BJ (cell line): ENCODE results near the gene UROC1. TPM values are rescaled to one million over a fixed set of nuclear protein-coding genes. Genes with fewer than 3 reads are reported as not detected.

Experiments used
- CTCF ChIA-PET: fragments of 350-600 bp; formaldehyde crosslinking; extraction: SDS; loops from one replicate; lab custom pipeline; 2021; ENCODE audit warnings: antibody characterized with exemption, inconsistent platforms; lab: Yijun Ruan, JAX
- POLR2A ChIA-PET: fragments of 300-600 bp; sonication (Branson Sonifier 250); formaldehyde crosslinking; extraction: SDS; loops from one replicate; lab custom pipeline; 2021; ENCODE audit warnings: antibody characterized with exemption; lab: Charles Lee
- DNase-seq: peaks from one replicate; pipeline ENCODE4 v3.0.0-alpha.2; 2011; ENCODE audit warnings: low read depth
- H3K27me3 ChIP-seq: 2 replicates; pipeline ENCODE4 v1.6.0; 2011; ENCODE audit warnings: low read length; ENCODE audit not compliant: control insufficient read depth, insufficient read depth
- H3K36me3 ChIP-seq: 2 replicates; pipeline ENCODE4 v1.5.1; 2011; ENCODE audit warnings: low read length; ENCODE audit not compliant: control insufficient read depth, insufficient read depth
- H3K4me3 ChIP-seq: 2 replicates; pipeline ENCODE4 v1.5.1; 2011; ENCODE audit warnings: low read depth, mild to moderate bottlenecking, control low read depth, low read length
- polyA plus RNA-seq: library from polyadenylated mRNA; depleted of rRNA; stranded (reverse); fragments of >200 nt; gene quantifications from 2 replicates; pipeline ENCODE4 v1.2.3, GENCODE V29; 2011
- TF ChIP-seq, protein P1 (sequence below): IDR thresholded peaks from 2 replicates; pipeline ENCODE4 v1.5.1; 2011; ENCODE audit warnings: low read depth, mild to moderate bottlenecking, control low read depth, inconsistent platforms, low read length, moderate library complexity; ENCODE audit not compliant: insufficient read depth

Gene UROC1
- polyA plus RNA-seq, 1 experiment: not detected

DNA sequence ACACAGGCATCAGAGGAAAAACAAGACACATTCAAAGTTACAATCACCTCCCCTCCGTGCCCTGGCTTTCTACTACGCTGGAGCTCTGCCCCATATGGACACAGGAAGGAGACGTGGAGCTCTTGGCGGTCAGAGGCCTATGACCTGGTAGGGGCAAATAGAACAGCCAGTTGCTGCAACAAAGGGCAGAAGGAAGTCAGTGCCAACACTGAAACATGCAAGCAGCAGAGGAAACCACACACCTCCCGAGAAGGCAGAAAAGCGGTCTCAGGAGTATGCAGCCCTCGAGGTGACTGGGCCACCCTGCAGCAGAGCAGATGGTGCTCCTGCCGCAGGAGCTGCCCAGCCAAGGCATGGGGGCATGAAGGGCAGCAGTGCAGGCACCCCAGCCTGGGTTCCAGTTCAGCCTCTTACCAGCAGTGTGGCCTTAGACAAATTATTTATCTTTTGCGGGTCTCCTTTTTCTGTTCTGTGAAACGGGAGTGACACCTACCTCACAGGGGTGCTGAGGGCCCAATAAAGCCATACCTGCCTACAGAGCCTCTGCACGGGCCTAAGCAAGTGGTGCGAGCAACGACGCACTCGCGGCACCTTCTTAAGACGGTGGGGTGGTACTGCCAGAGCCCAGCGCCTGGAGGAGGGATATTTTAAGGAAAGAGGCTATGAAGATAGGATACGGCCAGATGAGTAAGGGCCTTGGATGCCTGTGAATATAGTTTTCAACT lies 50.5 kb downstream of the UROC1 start:
- TF ChIP-seq, protein P1, sequence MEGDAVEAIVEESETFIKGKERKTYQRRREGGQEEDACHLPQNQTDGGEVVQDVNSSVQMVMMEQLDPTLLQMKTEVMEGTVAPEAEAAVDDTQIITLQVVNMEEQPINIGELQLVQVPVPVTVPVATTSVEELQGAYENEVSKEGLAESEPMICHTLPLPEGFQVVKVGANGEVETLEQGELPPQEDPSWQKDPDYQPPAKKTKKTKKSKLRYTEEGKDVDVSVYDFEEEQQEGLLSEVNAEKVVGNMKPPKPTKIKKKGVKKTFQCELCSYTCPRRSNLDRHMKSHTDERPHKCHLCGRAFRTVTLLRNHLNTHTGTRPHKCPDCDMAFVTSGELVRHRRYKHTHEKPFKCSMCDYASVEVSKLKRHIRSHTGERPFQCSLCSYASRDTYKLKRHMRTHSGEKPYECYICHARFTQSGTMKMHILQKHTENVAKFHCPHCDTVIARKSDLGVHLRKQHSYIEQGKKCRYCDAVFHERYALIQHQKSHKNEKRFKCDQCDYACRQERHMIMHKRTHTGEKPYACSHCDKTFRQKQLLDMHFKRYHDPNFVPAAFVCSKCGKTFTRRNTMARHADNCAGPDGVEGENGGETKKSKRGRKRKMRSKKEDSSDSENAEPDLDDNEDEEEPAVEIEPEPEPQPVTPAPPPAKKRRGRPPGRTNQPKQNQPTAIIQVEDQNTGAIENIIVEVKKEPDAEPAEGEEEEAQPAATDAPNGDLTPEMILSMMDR: no peak
- Histone ChIP-seq H3K4me3 (no peak overlapping the region), H3K27me3 (no peaks in the 10 kb centered on the region), H3K36me3 (peaks cover 54% of the 10 kb centered on the region)
- ChIA-PET POLR2A (no interaction called here), CTCF (interaction anchor here (0.8 kb wide), 1 partner anchor 12 kb away, joined by 3 read pairs; no protein-coding TSS in a partner anchor)
- no peak for DNase-seq

DNA sequence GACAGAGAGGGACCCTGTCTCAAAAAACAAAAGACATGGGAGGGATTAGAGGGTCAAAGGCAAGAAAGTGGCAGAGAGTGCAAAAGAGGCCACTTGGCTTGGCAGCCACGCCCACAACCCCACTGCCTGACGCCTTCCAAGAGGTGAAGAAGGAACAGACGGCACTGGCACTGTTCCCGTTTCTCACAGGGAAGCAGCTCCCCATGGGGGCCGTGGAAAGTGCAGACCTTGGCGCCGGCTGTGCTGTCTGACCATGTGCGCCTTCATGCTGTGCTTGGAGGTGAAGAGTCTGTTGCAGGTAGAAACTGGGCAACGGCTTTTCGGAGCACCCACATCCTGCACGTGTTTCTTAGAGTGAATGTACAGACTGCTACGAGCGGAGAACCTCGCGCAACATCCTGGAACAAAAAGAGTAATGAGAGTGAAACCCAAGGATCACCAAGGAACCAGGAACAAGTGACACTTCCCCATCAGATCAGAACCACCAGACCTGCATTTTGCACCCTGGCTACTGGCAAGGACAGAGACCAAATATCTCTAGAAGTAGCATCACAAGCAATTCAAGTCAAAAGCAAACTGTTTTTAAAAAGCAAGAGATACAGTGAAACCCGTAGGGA lies 51.5 kb downstream of the UROC1 start:
- peaks cover 62% of the 10 kb centered on the region for H3K36me3 ChIP-seq
- DNase-seq: no peak
- TF ChIP-seq, protein P1: no peak
- ChIA-PET CTCF (interaction anchor here (0.8 kb wide), 1 partner anchor 11 kb away, joined by 3 read pairs; no protein-coding TSS in a partner anchor), POLR2A (no interaction called here)
- no peaks in the 10 kb centered on the region for H3K27me3 ChIP-seq
- H3K4me3 ChIP-seq: no peak overlapping the region

DNA sequence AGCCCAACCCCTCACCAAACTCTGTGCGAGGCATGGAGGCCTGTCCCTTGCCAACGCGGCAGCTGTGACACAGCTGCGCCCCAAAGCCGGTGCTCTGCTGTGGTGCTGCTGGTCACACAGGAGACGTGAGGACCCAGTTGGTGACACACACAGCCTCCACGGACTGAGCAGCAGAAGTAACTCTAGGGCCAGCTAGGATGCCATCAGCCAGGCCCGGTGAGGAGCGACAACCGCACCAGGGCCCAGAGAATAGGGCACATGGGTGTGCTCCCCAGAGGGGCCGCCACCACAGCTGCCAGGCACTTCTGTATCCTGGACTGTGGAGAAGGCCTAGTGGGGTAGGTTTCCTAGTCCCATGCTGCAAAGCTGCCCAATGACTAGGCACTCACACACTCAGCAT lies 52.6 kb downstream of the UROC1 start:
- ChIA-PET CTCF (no interaction called here), POLR2A (no interaction called here)
- Histone ChIP-seq H3K36me3 (peaks cover 64% of the 10 kb centered on the region), H3K27me3 (no peaks in the 10 kb centered on the region), H3K4me3 (no peak overlapping the region)
- no peak for DNase-seq
- TF ChIP-seq, protein P1: no peak

DNA sequence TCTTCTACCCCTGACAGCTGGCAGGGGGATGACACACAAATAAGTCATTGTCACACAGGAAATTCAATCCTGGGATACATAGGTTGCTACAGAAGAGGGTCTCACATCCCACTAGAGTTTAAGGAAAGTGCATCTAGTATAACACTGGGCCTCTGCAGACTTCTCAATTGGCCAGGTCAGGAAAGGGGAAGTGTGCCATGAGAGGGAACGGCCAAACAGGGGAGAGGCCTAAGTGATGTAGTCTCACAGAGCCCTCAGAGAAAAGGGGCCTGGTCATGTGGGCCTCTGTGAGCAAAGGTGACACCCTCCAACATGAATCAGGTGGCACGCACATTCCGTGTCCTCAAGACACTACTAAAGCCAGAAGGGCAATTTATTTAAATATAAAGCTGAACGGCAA lies 53.1 kb downstream of the UROC1 start:
- Histone ChIP-seq H3K27me3 (no peaks in the 10 kb centered on the region), H3K4me3 (no peak overlapping the region), H3K36me3 (peaks cover 62% of the 10 kb centered on the region)
- no peak for DNase-seq
- CTCF ChIA-PET: no interaction called here
- TF ChIP-seq, protein P1: no peak
- POLR2A ChIA-PET: no interaction called here

DNA sequence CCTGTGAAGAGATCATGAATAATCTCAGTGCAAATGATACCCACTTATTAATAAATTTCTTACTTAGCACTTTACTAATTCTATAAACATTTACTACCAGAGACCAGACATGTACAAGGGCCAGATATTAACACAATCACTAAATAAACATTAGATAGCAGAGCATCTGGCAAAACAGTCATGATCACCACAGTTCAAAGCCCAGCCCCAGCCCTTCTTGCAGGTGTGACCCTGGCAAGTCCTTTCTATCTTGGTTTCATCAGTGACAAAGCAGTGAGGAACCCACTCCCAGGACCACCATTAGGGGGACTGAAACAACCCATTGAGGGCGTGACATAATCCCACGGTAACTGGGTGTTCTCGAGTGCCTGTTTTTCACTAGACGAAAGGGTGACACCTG lies 53.5 kb downstream of the UROC1 start:
- Histone ChIP-seq H3K4me3 (no peak overlapping the region), H3K27me3 (no peaks in the 10 kb centered on the region), H3K36me3 (peaks cover 62% of the 10 kb centered on the region)
- TF ChIP-seq, protein P1: no peak
- no peak for DNase-seq
- CTCF ChIA-PET: no interaction called here
- POLR2A ChIA-PET: no interaction called here
